Urinary bladder (tissue), 4 donors: ENCODE results near the gene ALK. TPM values are rescaled to one million over a fixed set of nuclear protein-coding genes. Genes with fewer than 3 reads are reported as not detected.
"Not testable (repeated sequence)": the region's sequence is repeated elsewhere in the genome, so short reads cannot be mapped to it uniquely, and the experiment has no call there.

Experiments used
- DNase-seq: peaks from one replicate; pipeline ENCODE4 v3.0.0-alpha.2; 2015; ENCODE audit errors: extremely low spot score
- H3K27ac ChIP-seq: one replicate; pipeline ENCODE4 v1.5.1; 2013; ENCODE audit warnings: low read depth, mild to moderate bottlenecking, moderate library complexity
- H3K36me3 ChIP-seq: one replicate; pipeline ENCODE4 v1.6.1; 2013; ENCODE audit warnings: mild to moderate bottlenecking, moderate library complexity; ENCODE audit not compliant: insufficient read depth
- H3K4me1 ChIP-seq: one replicate; pipeline ENCODE4 v1.6.1; 2013; ENCODE audit warnings: mild to moderate bottlenecking, moderate library complexity; ENCODE audit not compliant: insufficient read depth
- H3K4me3 ChIP-seq: one replicate; pipeline ENCODE4 v1.5.1; 2013; ENCODE audit warnings: low read depth, low read length
- WGBS: extraction: QIAGEN DNeasy Blood & Tissue Kit; methylation state at CpG from one replicate; pipeline ENCODE4 v1.1.7; 2013; 5-methylcytosine and 5-hydroxymethylcytosine counted together
- polyA plus RNA-seq: library from polyadenylated mRNA; stranded (reverse); fragments of 200-250 nt; gene quantifications from one replicate; pipeline ENCODE4 v1.2.3, GENCODE V29; 2013
- total RNA-seq: library from RNA; depleted of rRNA; stranded (reverse); fragments of >200 nt; gene quantifications from one replicate; pipeline ENCODE4 v1.2.3, GENCODE V29; 2014
- donor health status: healthy with polysubstance abuse.
- donor health status: healthy.

Gene ALK
- total and polyA plus RNA-seq, 2 donors, result 0.29 to 1.0 TPM

- no peak for DNase-seq
- Histone ChIP-seq H3K4me3 (no peak overlapping the region), H3K27ac (no peak overlapping the region), H3K36me3 (no peaks in the 10 kb centered on the region), H3K4me1 (no peaks in the 10 kb centered on the region)
- WGBS, result 55% methylated on average over 2 of the region's 2 CpGs
These were observed 666.4 kb downstream of the ALK start for GRCh38 chr2:29255004-29255403.

- H3K4me1 ChIP-seq, H3K36me3 ChIP-seq, DNase-seq, H3K4me3 ChIP-seq, H3K27ac ChIP-seq: not testable (repeated sequence)
- 70% methylated on average over 4 of the region's 4 CpGs for WGBS
These were observed 667.7 kb downstream of the ALK start for GRCh38 chr2:29253495-29254275.

- Histone ChIP-seq H3K36me3 (no peaks in the 10 kb centered on the region), H3K27ac (no peak overlapping the region), H3K4me3 (no peak overlapping the region), H3K4me1 (no peaks in the 10 kb centered on the region)
- DNase-seq, result no peak
- 64% methylated on average over 3 of the region's 3 CpGs for WGBS
These were observed 668.4 kb downstream of the ALK start for GRCh38 chr2:29253026-29253425.

- H3K36me3 ChIP-seq, result no peaks in the 10 kb centered on the region
- H3K4me3 ChIP-seq, result no peak overlapping the region
- no peaks in the 10 kb centered on the region for H3K4me1 ChIP-seq
- WGBS, result 95% methylated on average over 5 of the region's 5 CpGs
- H3K27ac ChIP-seq, result no peak overlapping the region
- no peak for DNase-seq
These were observed 670.0 kb downstream of the ALK start for GRCh38 chr2:29251406-29251805.

GRCh38 chr2:29250977-29251376 is 670.4 kb downstream of the ALK start:
- no peak for DNase-seq
- H3K4me3 ChIP-seq, result no peak overlapping the region
- 97% methylated on average over 7 of the region's 7 CpGs for WGBS
- no peak overlapping the region for H3K27ac ChIP-seq
- H3K36me3 ChIP-seq, result no peaks in the 10 kb centered on the region
- H3K4me1 ChIP-seq, result no peaks in the 10 kb centered on the region

GRCh38 chr2:29249666-29250253 is 671.6 kb downstream of the ALK start:
- WGBS, result 52% methylated on average over 11 of the region's 11 CpGs
- DNase-seq, result no peak
- no peak overlapping the region for H3K4me3 ChIP-seq

GRCh38 chr2:29247336-29247914 is 674.0 kb downstream of the ALK start:
- DNase-seq, result no peak
- no peaks in the 10 kb centered on the region for H3K36me3 ChIP-seq
- 87% methylated on average over 7 of the region's 7 CpGs for WGBS
- H3K4me1 ChIP-seq, result no peaks in the 10 kb centered on the region
- no peak overlapping the region for H3K27ac ChIP-seq
- H3K4me3 ChIP-seq, result no peak overlapping the region

More at GRCh38 chr2:29249666-29250253, 671.6 kb downstream of the ALK start:
- Histone ChIP-seq H3K36me3 (no peaks in the 10 kb centered on the region), H3K4me1 (no peaks in the 10 kb centered on the region), H3K27ac (no peak overlapping the region)

- no peaks in the 10 kb centered on the region for H3K4me1 ChIP-seq
- DNase-seq, result no peak
- no peak overlapping the region for H3K4me3 ChIP-seq
- H3K36me3 ChIP-seq, result no peaks in the 10 kb centered on the region
- H3K27ac ChIP-seq, result no peak overlapping the region
- 86% methylated on average over 36 of the region's 36 CpGs for WGBS
These were observed 674.7 kb downstream of the ALK start for GRCh38 chr2:29246383-29247300.

GRCh38 chr2:29245742-29246382 is 675.5 kb downstream of the ALK start:
- no peak for DNase-seq
- WGBS, result 79% methylated on average over 10 of the region's 10 CpGs
- Histone ChIP-seq H3K4me1 (no peaks in the 10 kb centered on the region), H3K27ac (no peak overlapping the region), H3K4me3 (no peak overlapping the region), H3K36me3 (no peaks in the 10 kb centered on the region)

GRCh38 chr2:29245035-29245741 is 676.2 kb downstream of the ALK start:
- H3K27ac ChIP-seq, H3K4me3 ChIP-seq, H3K4me1 ChIP-seq, H3K36me3 ChIP-seq, DNase-seq: not testable (repeated sequence)
- 96% methylated on average over 3 of the region's 3 CpGs for WGBS

- H3K27ac ChIP-seq, result no peak overlapping the region
- no peaks in the 10 kb centered on the region for H3K36me3 ChIP-seq
- no peak for DNase-seq
- 91% methylated on average over 9 of the region's 9 CpGs for WGBS
- no peak overlapping the region for H3K4me3 ChIP-seq
- H3K4me1 ChIP-seq, result no peaks in the 10 kb centered on the region
These were observed 678.6 kb downstream of the ALK start for GRCh38 chr2:29242621-29243375.

- no peak overlapping the region for H3K4me3 ChIP-seq
- H3K27ac ChIP-seq, result no peak overlapping the region
- no peaks in the 10 kb centered on the region for H3K36me3 ChIP-seq
- DNase-seq, result no peak
- no peaks in the 10 kb centered on the region for H3K4me1 ChIP-seq
- WGBS, result 89% methylated on average over 6 of the region's 6 CpGs
These were observed 679.3 kb downstream of the ALK start for GRCh38 chr2:29241955-29242565.
